ENCODE results near the gene PLCH1. TPM values are rescaled to one million over a fixed set of nuclear protein-coding genes. Genes with fewer than 3 reads are reported as not detected.

PLCH1 gene
- total RNA-seq, result under 1 TPM in 1 of 4 donors, not detected in 3; under 0.01 TPM

GRCh38 chr3:155744626-155745324 lies at the start of gene PLCH1:
Gene PLCH1 (minus strand): TSS chr3:155745071. CDS start chr3:155704224, 40,847 bp downstream.
- TF ChIP-seq CTCF (IDR thresholded peaks at IDR 0.05; ENCODE audit: low read depth), result no peak

GRCh38 chr3:155792532-155792931 lies 47.7 kb upstream of the PLCH1 start:
- TF ChIP-seq CTCF (IDR thresholded peaks at IDR 0.05; ENCODE audit: low read depth), result no peak

- no peak for TF ChIP-seq CTCF (IDR thresholded peaks at IDR 0.05; ENCODE audit: low read depth)
Observed at GRCh38 chr3:155791190-155791589, 46.3 kb upstream of the PLCH1 start.

DNA sequence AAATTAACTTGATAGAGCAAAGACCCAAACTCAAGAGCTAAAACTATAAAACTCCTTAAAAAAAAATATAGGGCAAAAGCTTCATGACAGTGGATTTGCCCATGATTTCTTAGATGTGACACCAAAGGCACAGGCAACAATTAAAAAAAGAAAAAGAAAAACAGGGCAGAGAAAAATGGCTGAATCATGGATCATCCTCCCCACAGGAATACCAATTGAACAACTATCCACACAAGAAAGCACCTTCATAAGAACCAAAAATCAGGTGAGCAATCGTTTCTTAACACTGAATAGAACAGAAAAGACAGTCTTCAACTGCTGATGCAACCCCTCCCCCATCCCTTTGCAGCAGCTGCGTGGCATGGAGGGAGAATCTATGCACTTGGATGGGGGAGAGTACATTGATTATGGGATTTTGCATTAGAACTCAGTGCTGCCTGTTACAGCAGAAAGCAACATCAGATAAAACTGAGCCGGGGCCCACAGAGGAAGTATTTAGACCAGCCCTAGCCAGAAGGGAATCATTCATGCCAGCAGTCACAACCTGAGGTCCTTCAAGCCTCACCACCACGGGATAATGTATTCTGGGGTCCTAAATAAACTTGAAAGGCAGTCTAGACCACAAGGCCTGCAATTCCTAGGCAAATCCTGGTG lies 45.5 kb upstream of the PLCH1 start:
- no peak for TF ChIP-seq CTCF (IDR thresholded peaks at IDR 0.05; ENCODE audit: low read depth)

GRCh38 chr3:155785662-155786295 lies 40.9 kb upstream of the PLCH1 start:
- no peak for TF ChIP-seq CTCF (IDR thresholded peaks at IDR 0.05; ENCODE audit: low read depth)

DNA sequence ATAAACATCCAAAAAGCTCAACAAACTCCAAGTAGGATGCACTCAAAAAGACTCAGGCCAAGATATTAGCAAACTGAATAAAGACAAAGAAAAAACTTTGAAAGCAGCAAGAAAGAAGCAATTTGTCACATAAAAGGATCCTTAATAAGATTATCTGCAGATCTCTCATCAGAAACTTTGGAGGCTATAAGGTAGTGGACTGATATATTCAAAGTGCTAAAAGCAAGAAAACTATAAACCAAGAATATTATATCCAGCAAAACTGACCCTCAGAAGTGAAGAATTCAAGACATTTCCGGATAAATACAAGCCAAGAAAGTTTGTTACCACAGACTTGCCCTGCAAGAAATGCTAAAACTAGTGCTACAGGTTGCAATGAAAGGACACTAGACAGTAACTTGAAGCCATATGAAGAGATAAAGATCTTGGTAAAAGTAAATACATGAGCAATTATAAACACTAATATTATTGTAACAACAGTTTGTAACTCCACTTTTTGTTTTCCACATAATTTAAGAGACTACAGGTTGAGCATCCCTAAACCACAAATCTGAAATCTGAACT lies 37.6 kb upstream of the PLCH1 start:
- TF ChIP-seq CTCF (IDR thresholded peaks at IDR 0.05; ENCODE audit: low read depth), result no peak

- TF ChIP-seq CTCF (IDR thresholded peaks at IDR 0.05; ENCODE audit: low read depth), result no peak
Observed at GRCh38 chr3:155780291-155780690, 35.4 kb upstream of the PLCH1 start.
